GM19452 (cell line): ENCODE data around the gene RECQL5.

Experiments
- ATAC-seq: cut with Tn5 transposase; IDR thresholded peaks from one replicate; pipeline ENCODE4 v1.9.1; 2021; ENCODE audit not compliant: unreplicated experiment

Gene RECQL5

GRCh38 chr17:75688209-75688825 lies 21.4 kb upstream of the RECQL5 start:
- ATAC-seq: no peak

- ATAC-seq: no peak
Measured at GRCh38 chr17:75685499-75685898, 18.5 kb upstream of the RECQL5 start.

- ATAC-seq: no peak
Measured at GRCh38 chr17:75684924-75685323, 18.0 kb upstream of the RECQL5 start.

GRCh38 chr17:75684249-75684648 lies 17.3 kb upstream of the RECQL5 start:
- ATAC-seq: no peak

GRCh38 chr17:75683583-75683982 lies 16.6 kb upstream of the RECQL5 start:
- ATAC-seq: no peak

- ATAC-seq: no peak
Measured at GRCh38 chr17:75681289-75681688, 14.3 kb upstream of the RECQL5 start.

GRCh38 chr17:75680431-75680830 lies 13.5 kb upstream of the RECQL5 start:
- no peak for ATAC-seq

- no peak for ATAC-seq
Measured at GRCh38 chr17:75679706-75680211, 12.8 kb upstream of the RECQL5 start.

GRCh38 chr17:75676461-75676860 lies 9.5 kb upstream of the RECQL5 start:
- no peak for ATAC-seq

GRCh38 chr17:75673487-75673886 lies 6.5 kb upstream of the RECQL5 start:
- no peak for ATAC-seq

- ATAC-seq: no peak
Measured at GRCh38 chr17:75672011-75672410, 5.1 kb upstream of the RECQL5 start.

- no peak for ATAC-seq
Measured at GRCh38 chr17:75670868-75671267, 3.9 kb upstream of the RECQL5 start.

GRCh38 chr17:75668489-75668888 lies 1.5 kb upstream of the RECQL5 start:
- ATAC-seq: no peak

- ATAC-seq: no peak
Measured at GRCh38 chr17:75667825-75668224, 871 bp upstream of the RECQL5 start.

- ATAC-seq: no peak
Measured at GRCh38 chr17:75665981-75666380, 973 bp downstream of the RECQL5 start.

- ATAC-seq: peak; percentile 69
Measured at GRCh38 chr17:75664099-75664549, 2.8 kb downstream of the RECQL5 start.

GRCh38 chr17:75662511-75662910 lies 4.4 kb downstream of the RECQL5 start:
- ATAC-seq: no peak

- ATAC-seq: no peak
Measured at GRCh38 chr17:75661531-75661930, 5.4 kb downstream of the RECQL5 start.

GRCh38 chr17:75658237-75658636 lies 8.7 kb downstream of the RECQL5 start:
- ATAC-seq: no peak

GRCh38 chr17:75654176-75654575 lies 12.8 kb downstream of the RECQL5 start:
- no peak for ATAC-seq

- no peak for ATAC-seq
Measured at GRCh38 chr17:75652934-75653549, 13.9 kb downstream of the RECQL5 start.

GRCh38 chr17:75652341-75652740 lies 14.6 kb downstream of the RECQL5 start:
- ATAC-seq: no peak

- ATAC-seq: no peak
Measured at GRCh38 chr17:75650874-75651273, 16.1 kb downstream of the RECQL5 start.
